ENCODE data around the gene GRIP2. TPM values are rescaled to one million over a fixed set of nuclear protein-coding genes. Genes with fewer than 3 reads are reported as not detected.

Gene GRIP2
- total and polyA plus RNA-seq, 9 of the 15 experiments (the other 6 are each of a cell fraction or from before 2014, with no cell fraction given): 0.01 TPM; not detected in 7

- TF ChIP-seq ZBTB40 (IDR thresholded peaks at IDR 0.05) (no peak), ZBTB40 (CRISPR knock-in tag; IDR thresholded peaks at IDR 0.05) (no peak), MNT (conservative IDR thresholded peaks at IDR 0.05) (no peak), ZKSCAN8 (CRISPR knock-in tag; IDR thresholded peaks at IDR 0.05) (no peak), ZNF444 (CRISPR knock-in tag; IDR thresholded peaks at IDR 0.05) (no peak), ZNF57 (CRISPR knock-in tag; IDR thresholded peaks at IDR 0.05) (no peak), ZFP36 (IDR thresholded peaks at IDR 0.05; ENCODE audit: low read depth, low read length, partially characterized antibody) (no peak), HOXB6 (CRISPR knock-in tag; IDR thresholded peaks at IDR 0.05; ENCODE audit: borderline replicate concordance) (no peak), CTCFL (IDR thresholded peaks at IDR 0.05; ENCODE audit: borderline replicate concordance, insufficient read depth, low read depth, low read length, poor library complexity, severe bottlenecking) (no peak), BHLHE40 (IDR thresholded peaks at IDR 0.05; ENCODE audit: low read length) (no peak), PHB2 (IDR thresholded peaks at IDR 0.05; ENCODE audit: low read depth) (no peak), ETS2 (tag; IDR thresholded peaks at IDR 0.05; ENCODE audit: borderline replicate concordance, poor library complexity, severe bottlenecking) (no peak)
Observed at GRCh38 chr3:14473411-14473891, 66.7 kb downstream of the GRIP2 start (continued).

All from K562 (cell line).